Cardiac fibroblast (primary cell): ENCODE measurements around the gene CAPN1.

Source experiments
- DNase-seq, 2 donors: peaks; one replicate each; pipeline versions ENCODE4 v3.0.0 to v3.0.0-alpha.2; 2010; ENCODE audit warnings: low read depth in 2 of 2
- H3K4me3 ChIP-seq, 2 donors: replicated peaks in 1 of 2; 1 replicate in 1 of 2; 2 replicates in 1 of 2; pipeline ENCODE4 v1.5.1; 2011; ENCODE audit warnings: low read depth in 2 of 2, low read length in 2 of 2, mild to moderate bottlenecking in 2 of 2, moderate library complexity in 1 of 2
- CTCF ChIP-seq: IDR thresholded peaks from one replicate; pipeline ENCODE4 v1.5.1; 2011; ENCODE audit warnings: low read depth, mild to moderate bottlenecking, low read length, inconsistent platforms

The CAPN1 gene

GRCh38 chr11:65254724-65255123, 73.0 kb downstream of the CAPN1 start:
- DNase-seq, result peak in 1 of 2 donors; percentile 53
- no peak for TF ChIP-seq CTCF
- no peak overlapping the region for H3K4me3 ChIP-seq

- no peak overlapping the region for H3K4me3 ChIP-seq
- DNase-seq, result no peak
Measured at GRCh38 chr11:65258988-65259387, 77.3 kb downstream of the CAPN1 start.

GRCh38 chr11:65260302-65260701, 78.6 kb downstream of the CAPN1 start:
- no peak for DNase-seq
- no peak overlapping the region for H3K4me3 ChIP-seq
- TF ChIP-seq CTCF, result no peak

More at GRCh38 chr11:65258988-65259387, 77.3 kb downstream of the CAPN1 start:
- TF ChIP-seq CTCF, result no peak

GRCh38 chr11:65260756-65261590, 79.2 kb downstream of the CAPN1 start:
- no peak for TF ChIP-seq CTCF
- peak overlapping the region; percentile 63 to 78 for H3K4me3 ChIP-seq
- DNase-seq, result no peak
